H1 (cell line): ENCODE measurements around the gene EPHA2. TPM values are rescaled to one million over a fixed set of nuclear protein-coding genes. Genes with fewer than 3 reads are reported as not detected.
A peak's percentile ranks its signal among the peaks of the same experiment; 100 is the strongest.

Experiments used
- CEBPB ChIP-seq: IDR thresholded peaks from 2 replicates; pipeline ENCODE4 v1.6.1; 2012; ENCODE audit warnings: low read depth, low read length
- CHD2 ChIP-seq: IDR thresholded peaks from 2 replicates; pipeline ENCODE4 v1.6.1; 2012; ENCODE audit warnings: low read length, improper control_type of control experiment
- EZH2 ChIP-seq: fragments of 200-600 bp; sonication (generic); IDR thresholded peaks from 2 replicates; pipeline ENCODE4 v1.7.1; 2012; ENCODE audit warnings: low read depth, mild to moderate bottlenecking, moderate library complexity, low read length, inconsistent platforms; ENCODE audit not compliant: severe bottlenecking
- GABPA ChIP-seq: IDR thresholded peaks from 2 replicates; pipeline ENCODE4 v1.6.1; 2011; ENCODE audit warnings: mild to moderate bottlenecking, low read length, moderate library complexity, borderline replicate concordance; ENCODE audit not compliant: insufficient read depth
- RNF2 ChIP-seq: fragments of 200-900, 300-1000 bp; sonication (generic); IDR thresholded peaks from 2 replicates; pipeline ENCODE4 v1.7.1; 2016; ENCODE audit warnings: borderline replicate concordance, low read depth, mild to moderate bottlenecking, antibody characterized with exemption, low read length; ENCODE audit not compliant: poor library complexity, severe bottlenecking; ENCODE audit errors: missing control alignments
- polyA plus RNA-seq, 7 experiments: library from polyadenylated mRNA; depleted of rRNA in 3 of 7; stranded (reverse) in 5 of 7; unstranded in 2 of 7; fragments of >200 nt in 5 of 7; fragments of 200-250 nt in 2 of 7; gene quantifications; 1 replicate in 5 of 7; 2 replicates in 1 of 7; 4 replicates in 1 of 7; pipeline versions ENCODE4 v1.2.1 to v1.2.3, GENCODE V29; 2011 to 2013; ENCODE audit warnings: missing spikeins in 2 of 7, mixed read lengths in 2 of 7
- total RNA-seq: library from RNA; stranded (reverse); fragmentation: NEBNext Ultra II Directional; extraction: Animal tissue kit (Norgen Biotek cat#: 25700); gene quantifications from 2 replicates; pipeline ENCODE4 v1.2.1, GENCODE V29; 2021
- TF ChIP-seq, protein P1 (sequence below): fragments of 300-600 bp; sonication (generic); IDR thresholded peaks from 2 replicates; pipeline ENCODE4 v1.7.1; 2012; ENCODE audit warnings: low read length, moderate library complexity, mild to moderate bottlenecking, inconsistent platforms; ENCODE audit not compliant: insufficient replicate concordance
- TF ChIP-seq, protein P2 (sequence below): IDR thresholded peaks from 2 replicates; pipeline ENCODE4 v1.6.1; 2012; ENCODE audit warnings: inconsistent platforms
- TF ChIP-seq, protein P3 (sequence below): IDR thresholded peaks from 2 replicates; pipeline ENCODE4 v1.6.1; 2011; ENCODE audit warnings: low read length, improper control_type of control experiment

The EPHA2 gene
- total and polyA plus RNA-seq, 2 of the 8 experiments (the other 6 are each of a cell fraction or from before 2014, with no cell fraction given) = 26.8 to 33.6 TPM

DNA sequence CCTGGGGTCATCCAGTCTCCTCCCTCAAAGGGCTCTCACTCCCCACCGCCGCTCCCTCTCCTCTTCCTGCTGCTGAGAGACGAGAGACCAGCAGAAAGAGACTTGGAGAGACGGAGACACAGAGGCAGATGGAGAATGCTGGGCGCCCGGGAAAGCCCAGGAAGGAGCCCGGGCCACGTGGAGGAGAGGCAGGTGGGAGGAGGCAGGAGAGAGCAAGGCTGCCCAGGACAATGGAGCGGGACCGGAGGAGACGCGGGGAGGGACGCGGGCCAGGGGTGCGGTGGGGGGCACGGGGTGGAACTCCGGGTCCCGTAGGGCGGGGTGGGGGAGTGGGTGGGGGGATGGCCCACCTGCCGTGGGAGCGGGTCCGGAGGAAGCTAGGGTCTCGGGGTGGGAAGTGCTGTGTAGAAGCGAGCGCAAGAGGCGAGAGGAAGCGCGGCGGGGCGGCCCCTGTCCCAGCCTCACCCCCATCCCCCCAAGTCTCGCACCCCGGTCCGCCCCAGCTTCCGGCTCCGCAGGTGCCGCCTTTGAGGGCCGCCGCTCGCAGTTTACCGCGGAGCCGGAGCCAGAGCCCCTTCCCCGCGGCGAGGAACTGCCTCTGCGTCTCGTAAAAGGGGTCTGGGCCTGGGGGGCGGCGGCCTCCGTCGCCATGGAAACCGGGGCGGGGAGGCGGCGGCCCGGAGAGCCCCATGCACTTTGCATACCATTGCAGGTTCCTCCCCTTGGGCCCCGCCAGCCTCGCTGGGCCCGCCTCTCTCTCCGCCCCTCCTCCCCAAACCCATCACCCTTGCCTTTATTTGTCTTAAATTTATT is 11.7 kb upstream of the EPHA2 start (continued):
- TF ChIP-seq, protein P1, sequence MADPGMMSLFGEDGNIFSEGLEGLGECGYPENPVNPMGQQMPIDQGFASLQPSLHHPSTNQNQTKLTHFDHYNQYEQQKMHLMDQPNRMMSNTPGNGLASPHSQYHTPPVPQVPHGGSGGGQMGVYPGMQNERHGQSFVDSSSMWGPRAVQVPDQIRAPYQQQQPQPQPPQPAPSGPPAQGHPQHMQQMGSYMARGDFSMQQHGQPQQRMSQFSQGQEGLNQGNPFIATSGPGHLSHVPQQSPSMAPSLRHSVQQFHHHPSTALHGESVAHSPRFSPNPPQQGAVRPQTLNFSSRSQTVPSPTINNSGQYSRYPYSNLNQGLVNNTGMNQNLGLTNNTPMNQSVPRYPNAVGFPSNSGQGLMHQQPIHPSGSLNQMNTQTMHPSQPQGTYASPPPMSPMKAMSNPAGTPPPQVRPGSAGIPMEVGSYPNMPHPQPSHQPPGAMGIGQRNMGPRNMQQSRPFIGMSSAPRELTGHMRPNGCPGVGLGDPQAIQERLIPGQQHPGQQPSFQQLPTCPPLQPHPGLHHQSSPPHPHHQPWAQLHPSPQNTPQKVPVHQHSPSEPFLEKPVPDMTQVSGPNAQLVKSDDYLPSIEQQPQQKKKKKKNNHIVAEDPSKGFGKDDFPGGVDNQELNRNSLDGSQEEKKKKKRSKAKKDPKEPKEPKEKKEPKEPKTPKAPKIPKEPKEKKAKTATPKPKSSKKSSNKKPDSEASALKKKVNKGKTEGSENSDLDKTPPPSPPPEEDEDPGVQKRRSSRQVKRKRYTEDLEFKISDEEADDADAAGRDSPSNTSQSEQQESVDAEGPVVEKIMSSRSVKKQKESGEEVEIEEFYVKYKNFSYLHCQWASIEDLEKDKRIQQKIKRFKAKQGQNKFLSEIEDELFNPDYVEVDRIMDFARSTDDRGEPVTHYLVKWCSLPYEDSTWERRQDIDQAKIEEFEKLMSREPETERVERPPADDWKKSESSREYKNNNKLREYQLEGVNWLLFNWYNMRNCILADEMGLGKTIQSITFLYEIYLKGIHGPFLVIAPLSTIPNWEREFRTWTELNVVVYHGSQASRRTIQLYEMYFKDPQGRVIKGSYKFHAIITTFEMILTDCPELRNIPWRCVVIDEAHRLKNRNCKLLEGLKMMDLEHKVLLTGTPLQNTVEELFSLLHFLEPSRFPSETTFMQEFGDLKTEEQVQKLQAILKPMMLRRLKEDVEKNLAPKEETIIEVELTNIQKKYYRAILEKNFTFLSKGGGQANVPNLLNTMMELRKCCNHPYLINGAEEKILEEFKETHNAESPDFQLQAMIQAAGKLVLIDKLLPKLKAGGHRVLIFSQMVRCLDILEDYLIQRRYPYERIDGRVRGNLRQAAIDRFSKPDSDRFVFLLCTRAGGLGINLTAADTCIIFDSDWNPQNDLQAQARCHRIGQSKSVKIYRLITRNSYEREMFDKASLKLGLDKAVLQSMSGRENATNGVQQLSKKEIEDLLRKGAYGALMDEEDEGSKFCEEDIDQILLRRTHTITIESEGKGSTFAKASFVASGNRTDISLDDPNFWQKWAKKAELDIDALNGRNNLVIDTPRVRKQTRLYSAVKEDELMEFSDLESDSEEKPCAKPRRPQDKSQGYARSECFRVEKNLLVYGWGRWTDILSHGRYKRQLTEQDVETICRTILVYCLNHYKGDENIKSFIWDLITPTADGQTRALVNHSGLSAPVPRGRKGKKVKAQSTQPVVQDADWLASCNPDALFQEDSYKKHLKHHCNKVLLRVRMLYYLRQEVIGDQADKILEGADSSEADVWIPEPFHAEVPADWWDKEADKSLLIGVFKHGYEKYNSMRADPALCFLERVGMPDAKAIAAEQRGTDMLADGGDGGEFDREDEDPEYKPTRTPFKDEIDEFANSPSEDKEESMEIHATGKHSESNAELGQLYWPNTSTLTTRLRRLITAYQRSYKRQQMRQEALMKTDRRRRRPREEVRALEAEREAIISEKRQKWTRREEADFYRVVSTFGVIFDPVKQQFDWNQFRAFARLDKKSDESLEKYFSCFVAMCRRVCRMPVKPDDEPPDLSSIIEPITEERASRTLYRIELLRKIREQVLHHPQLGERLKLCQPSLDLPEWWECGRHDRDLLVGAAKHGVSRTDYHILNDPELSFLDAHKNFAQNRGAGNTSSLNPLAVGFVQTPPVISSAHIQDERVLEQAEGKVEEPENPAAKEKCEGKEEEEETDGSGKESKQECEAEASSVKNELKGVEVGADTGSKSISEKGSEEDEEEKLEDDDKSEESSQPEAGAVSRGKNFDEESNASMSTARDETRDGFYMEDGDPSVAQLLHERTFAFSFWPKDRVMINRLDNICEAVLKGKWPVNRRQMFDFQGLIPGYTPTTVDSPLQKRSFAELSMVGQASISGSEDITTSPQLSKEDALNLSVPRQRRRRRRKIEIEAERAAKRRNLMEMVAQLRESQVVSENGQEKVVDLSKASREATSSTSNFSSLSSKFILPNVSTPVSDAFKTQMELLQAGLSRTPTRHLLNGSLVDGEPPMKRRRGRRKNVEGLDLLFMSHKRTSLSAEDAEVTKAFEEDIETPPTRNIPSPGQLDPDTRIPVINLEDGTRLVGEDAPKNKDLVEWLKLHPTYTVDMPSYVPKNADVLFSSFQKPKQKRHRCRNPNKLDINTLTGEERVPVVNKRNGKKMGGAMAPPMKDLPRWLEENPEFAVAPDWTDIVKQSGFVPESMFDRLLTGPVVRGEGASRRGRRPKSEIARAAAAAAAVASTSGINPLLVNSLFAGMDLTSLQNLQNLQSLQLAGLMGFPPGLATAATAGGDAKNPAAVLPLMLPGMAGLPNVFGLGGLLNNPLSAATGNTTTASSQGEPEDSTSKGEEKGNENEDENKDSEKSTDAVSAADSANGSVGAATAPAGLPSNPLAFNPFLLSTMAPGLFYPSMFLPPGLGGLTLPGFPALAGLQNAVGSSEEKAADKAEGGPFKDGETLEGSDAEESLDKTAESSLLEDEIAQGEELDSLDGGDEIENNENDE = no peak
- TF ChIP-seq, protein P2, sequence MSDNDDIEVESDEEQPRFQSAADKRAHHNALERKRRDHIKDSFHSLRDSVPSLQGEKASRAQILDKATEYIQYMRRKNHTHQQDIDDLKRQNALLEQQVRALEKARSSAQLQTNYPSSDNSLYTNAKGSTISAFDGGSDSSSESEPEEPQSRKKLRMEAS = peak; percentile 96
- no peak for TF ChIP-seq CEBPB
- TF ChIP-seq GABPA = no peak
- TF ChIP-seq CHD2 = no peak
- no peak for TF ChIP-seq RNF2
- TF ChIP-seq EZH2 = no peak
- TF ChIP-seq, protein P3, sequence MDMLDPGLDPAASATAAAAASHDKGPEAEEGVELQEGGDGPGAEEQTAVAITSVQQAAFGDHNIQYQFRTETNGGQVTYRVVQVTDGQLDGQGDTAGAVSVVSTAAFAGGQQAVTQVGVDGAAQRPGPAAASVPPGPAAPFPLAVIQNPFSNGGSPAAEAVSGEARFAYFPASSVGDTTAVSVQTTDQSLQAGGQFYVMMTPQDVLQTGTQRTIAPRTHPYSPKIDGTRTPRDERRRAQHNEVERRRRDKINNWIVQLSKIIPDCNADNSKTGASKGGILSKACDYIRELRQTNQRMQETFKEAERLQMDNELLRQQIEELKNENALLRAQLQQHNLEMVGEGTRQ = no peak; the same call in 1 of the 2 replicates
